WTC11 (cell line): ENCODE results near the gene VANGL2. TPM values are rescaled to one million over a fixed set of nuclear protein-coding genes. Genes with fewer than 3 reads are reported as not detected.

Experiments used
- ATAC-seq: fragments of 200-7000 bp; cut with Tn5 transposase; 2 replicates; pipeline ENCODE4 v1.10.0; 2021; ENCODE audit warnings: mild to moderate bottlenecking, moderate library complexity
- CTCF ChIA-PET: fragments of 300-600 bp; sonication (Branson Sonifier 250); formaldehyde crosslinking; loops from one replicate; lab custom pipeline; 2021; ENCODE audit warnings: antibody characterized with exemption; lab: Charles Lee
- POLR2A ChIA-PET: fragments of 350-600 bp; sonication (Branson Sonifier 250); formaldehyde crosslinking; loops from one replicate; lab custom pipeline; 2021; ENCODE audit warnings: antibody characterized with exemption; lab: Charles Lee
- DNase-seq: peaks from one replicate; pipeline ENCODE4 v3.0.0; 2021; ENCODE audit warnings: low spot score
- H3K27ac Mint-ChIP-seq: 2 replicates; pipeline ENCODE4 v1.8.0; 2021; ENCODE audit warnings: mixed read lengths
- H3K27me3 Mint-ChIP-seq: 2 replicates; pipeline ENCODE4 v1.8.0; 2021; ENCODE audit warnings: low read depth, mild to moderate bottlenecking, moderate library complexity, mixed read lengths
- H3K36me3 Mint-ChIP-seq: 2 replicates; pipeline ENCODE4 v1.8.0; 2021; ENCODE audit warnings: mixed read lengths
- H3K4me1 Mint-ChIP-seq: 2 replicates; pipeline ENCODE4 v1.8.0; 2022; ENCODE audit warnings: mixed read lengths
- H3K4me3 Mint-ChIP-seq: 2 replicates; pipeline ENCODE4 v1.8.0; 2021; ENCODE audit warnings: mild to moderate bottlenecking, moderate library complexity, mixed read lengths
- H3K9me3 Mint-ChIP-seq: 2 replicates; pipeline ENCODE4 v1.8.0; 2021; ENCODE audit warnings: mixed read lengths
- ATF2 ChIP-seq: sonication (generic); formaldehyde crosslinking; IDR thresholded peaks from 2 replicates; pipeline ENCODE4 v1.8.1; 2022; ENCODE audit warnings: low read depth, missing genetic modification reagents, borderline replicate concordance
- ATF6 ChIP-seq: sonication (generic); formaldehyde crosslinking; IDR thresholded peaks from 2 replicates; pipeline ENCODE4 v1.8.1; 2023; ENCODE audit warnings: mild to moderate bottlenecking, missing genetic modification reagents
- CBFB ChIP-seq: sonication (generic); formaldehyde crosslinking; IDR thresholded peaks from 2 replicates; pipeline ENCODE4 v1.8.1; 2022; ENCODE audit warnings: mild to moderate bottlenecking, low read depth, missing genetic modification reagents
- CDX4 ChIP-seq: fragments of 250-450 bp; sonication (Bioruptor Pico); IDR thresholded peaks from 2 replicates; pipeline ENCODE4 v1.9.0; 2021; ENCODE audit warnings: moderate library complexity, mild to moderate bottlenecking, inconsistent platforms, borderline replicate concordance
- E2F1 ChIP-seq: sonication (generic); formaldehyde crosslinking; IDR thresholded peaks from 2 replicates; pipeline ENCODE4 v1.8.0; 2022; ENCODE audit warnings: mild to moderate bottlenecking, missing genetic modification reagents
- ELF4 ChIP-seq: sonication (generic); formaldehyde crosslinking; IDR thresholded peaks from 2 replicates; pipeline ENCODE4 v1.8.1; 2022; ENCODE audit warnings: low read depth, mild to moderate bottlenecking, moderate library complexity, missing genetic modification reagents
- ETV6 ChIP-seq: sonication (generic); formaldehyde crosslinking; IDR thresholded peaks from 2 replicates; pipeline ENCODE4 v1.8.1; 2022; ENCODE audit warnings: mild to moderate bottlenecking, missing genetic modification reagents
- FOXJ3 ChIP-seq: sonication (generic); formaldehyde crosslinking; IDR thresholded peaks from 2 replicates; pipeline ENCODE4 v1.9.0; 2021; ENCODE audit warnings: missing genetic modification reagents, mild to moderate bottlenecking, borderline replicate concordance
- FOXP1 ChIP-seq: sonication (generic); formaldehyde crosslinking; IDR thresholded peaks from 2 replicates; pipeline ENCODE4 v1.8.0; 2022; ENCODE audit warnings: missing genetic modification reagents, mild to moderate bottlenecking, moderate library complexity, borderline replicate concordance
- GRHL2 ChIP-seq: fragments of 250-450 bp; sonication (Bioruptor Pico); IDR thresholded peaks from 2 replicates; pipeline ENCODE4 v1.8.0; 2022; ENCODE audit warnings: mild to moderate bottlenecking, moderate library complexity; ENCODE audit not compliant: insufficient replicate concordance, severe bottlenecking
- KAT7 ChIP-seq: sonication (generic); formaldehyde crosslinking; IDR thresholded peaks from 2 replicates; pipeline ENCODE4 v1.8.1; 2023; ENCODE audit warnings: missing genetic modification reagents, mild to moderate bottlenecking, borderline replicate concordance
- MAX ChIP-seq: sonication (generic); formaldehyde crosslinking; IDR thresholded peaks from 2 replicates; pipeline ENCODE4 v1.8.0; 2022; ENCODE audit warnings: mild to moderate bottlenecking, missing genetic modification reagents
- NFATC4 ChIP-seq: fragments of 250-450 bp; sonication (Bioruptor Pico); IDR thresholded peaks from 2 replicates; pipeline ENCODE4 v1.9.0; 2021; ENCODE audit warnings: mild to moderate bottlenecking
- NFYB ChIP-seq: sonication (generic); formaldehyde crosslinking; conservative IDR thresholded peaks from 2 replicates; pipeline ENCODE4 v1.8.0; 2022; ENCODE audit warnings: low read depth, missing genetic modification reagents
- NR1H2 ChIP-seq: sonication (generic); formaldehyde crosslinking; IDR thresholded peaks from 2 replicates; pipeline ENCODE4 v1.9.0; 2021; ENCODE audit warnings: mild to moderate bottlenecking, moderate library complexity, missing genetic modification reagents
- NR2C2 ChIP-seq: sonication (generic); formaldehyde crosslinking; IDR thresholded peaks from 2 replicates; pipeline ENCODE4 v1.8.0; 2022; ENCODE audit warnings: mild to moderate bottlenecking, missing genetic modification reagents
- NR3C1 ChIP-seq: sonication (generic); formaldehyde crosslinking; conservative IDR thresholded peaks from 2 replicates; pipeline ENCODE4 v1.8.1; 2023; ENCODE audit warnings: low read depth, mild to moderate bottlenecking, missing genetic modification reagents
- RORB ChIP-seq: fragments of 250-450 bp; sonication (Bioruptor Pico); IDR thresholded peaks from 2 replicates; pipeline ENCODE4 v1.9.0; 2021; ENCODE audit warnings: mild to moderate bottlenecking
- ZNF263 ChIP-seq: sonication (generic); formaldehyde crosslinking; IDR thresholded peaks from 2 replicates; pipeline ENCODE4 v1.8.1; 2022; ENCODE audit warnings: low read depth, mild to moderate bottlenecking, moderate library complexity, missing genetic modification reagents
- ZNF281 ChIP-seq: sonication (generic); formaldehyde crosslinking; IDR thresholded peaks from 2 replicates; pipeline ENCODE4 v1.8.0; 2023; ENCODE audit warnings: mild to moderate bottlenecking, missing genetic modification reagents
- ZNF423 ChIP-seq: fragments of 250-450 bp; sonication (Bioruptor Pico); IDR thresholded peaks from 2 replicates; pipeline ENCODE4 v2.1.2; 2022; ENCODE audit warnings: mild to moderate bottlenecking, moderate library complexity
- ZNF671 ChIP-seq: fragments of 250-450 bp; sonication (Bioruptor Pico); IDR thresholded peaks from 2 replicates; pipeline ENCODE4 v1.8.0; 2021; ENCODE audit warnings: mild to moderate bottlenecking
- total RNA-seq: library from RNA; stranded (reverse); gene quantifications from 3 replicates; pipeline ENCODE4 v1.2.3, GENCODE V29; 2021
- TF ChIP-seq, protein P1 (sequence below): sonication (generic); formaldehyde crosslinking; IDR thresholded peaks from 2 replicates; pipeline ENCODE4 v1.8.1; 2023; ENCODE audit warnings: mild to moderate bottlenecking, missing genetic modification reagents, moderate library complexity
- TF ChIP-seq, protein P2 (sequence below): sonication (generic); formaldehyde crosslinking; IDR thresholded peaks from 2 replicates; pipeline ENCODE4 v1.8.1; 2022; ENCODE audit warnings: low read depth, mild to moderate bottlenecking, moderate library complexity, missing genetic modification reagents, borderline replicate concordance
- TF ChIP-seq, protein P3 (sequence below): sonication (generic); formaldehyde crosslinking; IDR thresholded peaks from 2 replicates; pipeline ENCODE4 v1.8.1; 2023; ENCODE audit warnings: mild to moderate bottlenecking, missing genetic modification reagents

Gene VANGL2
- total RNA-seq, 1 experiment from 2014 or later = 68.0 TPM

GRCh38 chr1:160351629-160352028 lies 48.7 kb upstream of the VANGL2 start (continued):
- no peak for TF ChIP-seq ATF2
- TF ChIP-seq ETV6 (CRISPR knock-in tag) = no peak
- TF ChIP-seq NFATC4 = no peak
- no peak for TF ChIP-seq NR2C2
- TF ChIP-seq ELF4 (CRISPR knock-in tag) = no peak
- TF ChIP-seq, protein P1, sequence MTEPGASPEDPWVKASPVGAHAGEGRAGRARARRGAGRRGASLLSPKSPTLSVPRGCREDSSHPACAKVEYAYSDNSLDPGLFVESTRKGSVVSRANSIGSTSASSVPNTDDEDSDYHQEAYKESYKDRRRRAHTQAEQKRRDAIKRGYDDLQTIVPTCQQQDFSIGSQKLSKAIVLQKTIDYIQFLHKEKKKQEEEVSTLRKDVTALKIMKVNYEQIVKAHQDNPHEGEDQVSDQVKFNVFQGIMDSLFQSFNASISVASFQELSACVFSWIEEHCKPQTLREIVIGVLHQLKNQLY (CRISPR knock-in tag) = no peak
- TF ChIP-seq CDX4 (CRISPR knock-in tag) = no peak
- TF ChIP-seq CBFB = no peak
- TF ChIP-seq NFYB (CRISPR knock-in tag) = no peak
- no peak for TF ChIP-seq FOXP1 (CRISPR knock-in tag)

- no peak overlapping the region for H3K27ac Mint-ChIP-seq
- peaks cover 83% of the 10 kb centered on the region for H3K36me3 Mint-ChIP-seq
- no peak for DNase-seq
- no peaks in the 10 kb centered on the region for H3K27me3 Mint-ChIP-seq
- CTCF ChIA-PET = interaction anchor here (0.6 to 6.2 kb wide), 7 partner anchors 10 to 64 kb away, joined by 3 to 199 read pairs (median 3); no protein-coding TSS in a partner anchor
- ATAC-seq = no peak
- H3K4me3 Mint-ChIP-seq = no peak overlapping the region
- POLR2A ChIA-PET = no interaction called here
- H3K9me3 Mint-ChIP-seq = no peaks in the 10 kb centered on the region
- H3K4me1 Mint-ChIP-seq = no peaks in the 10 kb centered on the region
- TF ChIP-seq ZNF671 (CRISPR knock-in tag) = no peak
- no peak for TF ChIP-seq E2F1 (CRISPR knock-in tag)
- TF ChIP-seq ATF6 = no peak
- TF ChIP-seq, protein P1 (CRISPR knock-in tag) = no peak
- TF ChIP-seq KAT7 (CRISPR knock-in tag) = no peak
- no peak for TF ChIP-seq RORB (CRISPR knock-in tag)
- no peak for TF ChIP-seq MAX
- no peak for TF ChIP-seq GRHL2
- TF ChIP-seq NR3C1 (CRISPR knock-in tag) = no peak
- no peak for TF ChIP-seq ZNF423 (CRISPR knock-in tag)
- TF ChIP-seq, protein P2, sequence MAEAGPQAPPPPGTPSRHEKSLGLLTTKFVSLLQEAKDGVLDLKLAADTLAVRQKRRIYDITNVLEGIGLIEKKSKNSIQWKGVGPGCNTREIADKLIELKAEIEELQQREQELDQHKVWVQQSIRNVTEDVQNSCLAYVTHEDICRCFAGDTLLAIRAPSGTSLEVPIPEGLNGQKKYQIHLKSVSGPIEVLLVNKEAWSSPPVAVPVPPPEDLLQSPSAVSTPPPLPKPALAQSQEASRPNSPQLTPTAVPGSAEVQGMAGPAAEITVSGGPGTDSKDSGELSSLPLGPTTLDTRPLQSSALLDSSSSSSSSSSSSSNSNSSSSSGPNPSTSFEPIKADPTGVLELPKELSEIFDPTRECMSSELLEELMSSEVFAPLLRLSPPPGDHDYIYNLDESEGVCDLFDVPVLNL = no peak
- no peak for TF ChIP-seq ZNF281
- TF ChIP-seq, protein P3, sequence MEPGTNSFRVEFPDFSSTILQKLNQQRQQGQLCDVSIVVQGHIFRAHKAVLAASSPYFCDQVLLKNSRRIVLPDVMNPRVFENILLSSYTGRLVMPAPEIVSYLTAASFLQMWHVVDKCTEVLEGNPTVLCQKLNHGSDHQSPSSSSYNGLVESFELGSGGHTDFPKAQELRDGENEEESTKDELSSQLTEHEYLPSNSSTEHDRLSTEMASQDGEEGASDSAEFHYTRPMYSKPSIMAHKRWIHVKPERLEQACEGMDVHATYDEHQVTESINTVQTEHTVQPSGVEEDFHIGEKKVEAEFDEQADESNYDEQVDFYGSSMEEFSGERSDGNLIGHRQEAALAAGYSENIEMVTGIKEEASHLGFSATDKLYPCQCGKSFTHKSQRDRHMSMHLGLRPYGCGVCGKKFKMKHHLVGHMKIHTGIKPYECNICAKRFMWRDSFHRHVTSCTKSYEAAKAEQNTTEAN = no peak
- TF ChIP-seq ZNF263 (CRISPR knock-in tag) = no peak
- TF ChIP-seq NR1H2 = no peak
- TF ChIP-seq FOXJ3 (CRISPR knock-in tag) = no peak
- no peak for TF ChIP-seq ETV6 (CRISPR knock-in tag)
These were observed 47.8 kb upstream of the VANGL2 start for GRCh38 chr1:160352555-160352954.
